Measurements from ENCODE around the gene NUTM2B. TPM values are rescaled to one million over a fixed set of nuclear protein-coding genes. Genes with fewer than 3 reads are reported as not detected.
"Not testable (repeated sequence)": the region's sequence is repeated elsewhere in the genome, so short reads cannot be mapped to it uniquely, and the experiment has no call there.

The NUTM2B gene, protein sequence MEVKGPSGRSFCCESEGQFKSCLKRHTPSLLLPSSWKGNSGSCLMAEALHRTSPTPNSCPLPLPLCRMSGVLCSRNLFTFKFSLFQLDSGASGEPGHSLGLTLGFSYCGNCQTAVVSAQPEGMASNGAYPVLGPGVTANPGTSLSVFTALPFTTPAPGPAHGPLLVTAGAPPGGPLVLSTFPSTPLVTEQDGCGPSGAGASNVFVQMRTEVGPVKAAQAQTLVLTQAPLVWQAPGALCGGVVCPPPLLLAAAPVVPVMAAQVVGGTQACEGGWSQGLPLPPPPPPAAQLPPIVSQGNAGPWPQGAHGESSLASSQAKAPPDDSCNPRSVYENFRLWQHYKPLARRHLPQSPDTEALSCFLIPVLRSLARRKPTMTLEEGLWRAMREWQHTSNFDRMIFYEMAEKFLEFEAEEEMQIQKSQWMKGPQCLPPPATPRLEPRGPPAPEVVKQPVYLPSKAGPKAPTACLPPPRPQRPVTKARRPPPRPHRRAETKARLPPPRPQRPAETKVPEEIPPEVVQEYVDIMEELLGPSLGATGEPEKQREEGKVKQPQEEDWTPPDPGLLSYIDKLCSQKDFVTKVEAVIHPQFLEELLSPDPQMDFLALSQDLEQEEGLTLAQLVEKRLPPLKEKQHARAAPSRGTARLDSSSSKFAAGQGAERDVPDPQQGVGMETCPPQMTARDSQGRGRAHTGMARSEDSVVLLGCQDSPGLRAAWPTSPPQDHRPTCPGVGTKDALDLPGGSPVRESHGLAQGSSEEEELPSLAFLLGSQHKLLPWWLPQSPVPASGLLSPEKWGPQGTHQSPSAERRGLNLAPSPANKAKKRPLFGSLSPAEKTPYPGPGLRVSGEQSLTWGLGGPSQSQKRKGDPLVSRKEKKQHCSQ
- 1 to 10 TPM in 2 of 3 donors, under 1 TPM in 1; 0.75 to 2.1 (median 1.3) TPM for total RNA-seq
- total RNA-seq (2013) = 0.83 TPM

DNA sequence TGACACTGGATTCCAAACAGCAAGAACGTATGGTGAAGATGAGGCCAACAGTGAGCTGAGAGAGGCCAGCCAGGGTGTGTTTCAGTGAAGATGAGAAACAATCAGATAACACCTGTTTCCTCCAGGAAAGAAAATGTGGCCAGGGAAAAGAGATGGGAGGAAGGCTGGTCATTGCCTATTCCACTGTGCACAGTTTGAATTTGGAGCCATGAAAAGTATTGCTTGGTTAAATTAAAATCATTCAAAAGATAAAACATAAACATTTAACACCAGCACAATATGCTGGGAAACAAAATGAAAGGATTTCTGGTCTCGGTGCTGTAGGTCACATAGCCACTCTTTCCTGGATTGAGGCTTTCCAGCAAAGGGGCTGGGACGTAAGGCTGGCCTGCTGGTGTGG lies at the start of gene NUTM2B:
Gene NUTM2B, plus strand, starts transcription at position 301 of the 400 bp plus-strand sequence. CDS start 383 bp downstream, outside the sequence.
- H3K27ac Mint-ChIP-seq; H3K9me3 Mint-ChIP-seq; intact Hi-C loops (cut with micrococcal nuclease); H3K36me3 Mint-ChIP-seq; H3K27me3 Mint-ChIP-seq (ENCODE audit: low read depth in 2 of 2); H3K27me3 ChIP-seq (ENCODE audit: control insufficient read depth, insufficient read depth, low read length); H3K4me3 Mint-ChIP-seq; H3K27ac ChIP-seq (ENCODE audit: low read length); H3K36me3 ChIP-seq (ENCODE audit: control insufficient read depth, insufficient read depth, low read length); DNase-seq; H3K4me1 Mint-ChIP-seq; ATAC-seq; H3K4me3 ChIP-seq (ENCODE audit: low read length); H3K9me3 ChIP-seq (ENCODE audit: control insufficient read depth, insufficient read depth, low read length); H3K4me1 ChIP-seq (ENCODE audit: control insufficient read depth, insufficient read depth, low read length): not testable (repeated sequence)
- WGBS (ENCODE audit: insufficient coverage) = no CpG with 5 or more reads among the region's 3 CpGs

DNA sequence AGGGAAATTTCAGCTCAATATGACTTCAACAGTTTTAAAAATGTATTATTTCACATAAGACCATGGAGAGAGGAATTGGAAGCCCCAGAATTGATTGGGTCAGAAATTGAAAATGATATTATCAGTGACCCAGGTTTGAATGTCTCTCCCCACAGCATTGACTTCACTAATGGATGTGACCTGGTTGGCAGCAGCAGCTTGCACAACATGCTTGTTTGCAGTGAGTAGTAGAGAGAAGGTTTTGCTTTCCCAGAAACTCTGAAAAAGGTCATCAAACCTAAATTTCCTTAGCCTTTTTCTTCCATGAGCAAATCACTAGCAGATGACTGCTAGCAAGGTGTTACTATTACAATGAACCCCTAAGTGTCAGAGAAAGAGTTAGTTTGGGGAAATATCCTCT lies 39.7 kb upstream of the NUTM2B start:
- H3K4me3 ChIP-seq (ENCODE audit: low read length); intact Hi-C loops (cut with micrococcal nuclease): not testable (repeated sequence)

DNA sequence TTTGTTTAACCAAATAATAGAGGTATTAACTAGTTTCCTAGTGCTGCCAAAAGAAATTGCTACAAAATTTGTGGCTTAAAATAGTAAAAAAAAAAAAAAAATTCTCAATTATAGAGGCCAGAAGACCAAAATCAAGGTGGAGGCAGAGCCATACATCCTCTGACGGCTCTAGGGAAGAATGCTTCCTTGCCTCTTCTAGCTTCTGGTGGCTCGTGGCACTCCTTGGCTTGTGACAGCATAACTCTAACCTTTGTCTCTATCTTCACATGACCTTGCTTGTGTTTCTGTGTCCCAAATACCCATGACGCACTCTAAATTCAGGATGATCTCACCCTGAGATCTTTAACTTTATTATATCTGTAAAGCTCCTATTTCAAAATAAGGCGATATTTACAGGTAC lies 38.3 kb upstream of the NUTM2B start:
- H3K4me1 Mint-ChIP-seq; H3K27me3 Mint-ChIP-seq (ENCODE audit: low read depth in 2 of 2); H3K36me3 Mint-ChIP-seq: not testable (repeated sequence)

More for the DNA sequence above, 39.7 kb upstream of the NUTM2B start:
- not testable (repeated sequence) for ATAC-seq; H3K27me3 Mint-ChIP-seq (ENCODE audit: low read depth in 2 of 2); H3K4me1 ChIP-seq (ENCODE audit: control insufficient read depth, insufficient read depth, low read length); H3K36me3 Mint-ChIP-seq; DNase-seq; H3K4me1 Mint-ChIP-seq; H3K9me3 Mint-ChIP-seq; H3K27ac Mint-ChIP-seq; H3K27me3 ChIP-seq (ENCODE audit: control insufficient read depth, insufficient read depth, low read length); H3K9me3 ChIP-seq (ENCODE audit: control insufficient read depth, insufficient read depth, low read length); H3K27ac ChIP-seq (ENCODE audit: low read length); H3K4me3 Mint-ChIP-seq; H3K36me3 ChIP-seq (ENCODE audit: control insufficient read depth, insufficient read depth, low read length)

DNA sequence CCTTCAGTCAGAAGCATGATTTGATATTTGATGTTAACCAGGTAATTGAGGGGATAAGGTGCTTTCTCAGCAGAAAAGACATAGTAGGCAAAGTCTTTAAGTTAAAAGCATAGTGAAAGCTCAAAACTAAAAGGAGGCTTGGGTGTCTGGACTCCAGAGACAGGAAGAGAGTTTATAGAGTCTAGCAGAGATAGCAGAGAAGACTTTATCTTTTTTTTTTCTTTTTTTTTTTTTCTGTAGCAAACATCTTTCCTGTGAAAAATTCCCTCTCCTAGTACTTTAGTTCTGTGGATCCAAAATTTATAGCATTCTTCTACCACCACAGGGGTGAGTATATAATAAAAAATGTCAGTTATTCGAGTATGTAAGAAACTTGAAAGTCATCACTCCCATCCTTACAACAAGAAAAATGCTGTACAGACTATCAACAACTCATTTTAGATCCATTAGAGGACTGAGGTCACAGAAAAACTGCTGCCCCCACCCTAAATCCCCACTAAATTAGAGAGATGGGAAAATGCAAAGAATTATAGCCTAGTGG lies 33.7 kb upstream of the NUTM2B start:
- H3K4me3 Mint-ChIP-seq; H3K27ac Mint-ChIP-seq; H3K36me3 ChIP-seq (ENCODE audit: control insufficient read depth, insufficient read depth, low read length); ATAC-seq; intact Hi-C loops (cut with micrococcal nuclease); H3K4me3 ChIP-seq (ENCODE audit: low read length); H3K27ac ChIP-seq (ENCODE audit: low read length); H3K27me3 Mint-ChIP-seq (ENCODE audit: low read depth in 2 of 2); H3K36me3 Mint-ChIP-seq; H3K27me3 ChIP-seq (ENCODE audit: control insufficient read depth, insufficient read depth, low read length); H3K4me1 Mint-ChIP-seq; H3K4me1 ChIP-seq (ENCODE audit: control insufficient read depth, insufficient read depth, low read length); DNase-seq; H3K9me3 Mint-ChIP-seq; H3K9me3 ChIP-seq (ENCODE audit: control insufficient read depth, insufficient read depth, low read length): not testable (repeated sequence)
- no CpG with 5 or more reads among the region's 1 CpG for WGBS (ENCODE audit: insufficient coverage)

More for the DNA sequence above, 38.3 kb upstream of the NUTM2B start:
- H3K9me3 ChIP-seq (ENCODE audit: control insufficient read depth, insufficient read depth, low read length); H3K36me3 ChIP-seq (ENCODE audit: control insufficient read depth, insufficient read depth, low read length); H3K27me3 ChIP-seq (ENCODE audit: control insufficient read depth, insufficient read depth, low read length); intact Hi-C loops (cut with micrococcal nuclease); H3K4me1 ChIP-seq (ENCODE audit: control insufficient read depth, insufficient read depth, low read length); H3K9me3 Mint-ChIP-seq; ATAC-seq; DNase-seq; H3K4me3 Mint-ChIP-seq; H3K27ac Mint-ChIP-seq; H3K4me3 ChIP-seq (ENCODE audit: low read length); H3K27ac ChIP-seq (ENCODE audit: low read length): not testable (repeated sequence)
- WGBS (ENCODE audit: insufficient coverage) = 84% methylated on average over 2 of the region's 4 CpGs

DNA sequence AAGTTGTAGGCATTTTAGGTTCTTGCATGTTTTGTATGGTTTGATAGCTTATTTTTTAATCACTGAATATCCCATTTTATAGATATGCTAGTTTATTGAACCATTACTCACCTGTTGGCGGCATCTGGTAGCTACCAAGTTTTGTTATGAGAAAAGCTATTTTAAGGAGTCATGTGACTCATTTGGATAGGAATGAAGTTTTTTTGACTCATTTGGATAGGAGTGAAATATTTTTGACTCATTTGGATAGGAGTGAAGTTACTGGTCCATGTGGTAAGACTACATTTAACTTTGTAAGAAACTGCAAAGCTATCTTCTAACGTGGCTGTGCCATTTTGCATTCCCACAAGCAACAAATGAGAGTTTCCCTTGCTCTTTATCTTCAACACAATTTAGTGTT lies 28.1 kb upstream of the NUTM2B start:
- H3K4me1 Mint-ChIP-seq; H3K36me3 ChIP-seq (ENCODE audit: control insufficient read depth, insufficient read depth, low read length); H3K4me3 ChIP-seq (ENCODE audit: low read length); H3K27me3 Mint-ChIP-seq (ENCODE audit: low read depth in 2 of 2); H3K27ac Mint-ChIP-seq; H3K27ac ChIP-seq (ENCODE audit: low read length); H3K4me1 ChIP-seq (ENCODE audit: control insufficient read depth, insufficient read depth, low read length); H3K4me3 Mint-ChIP-seq; intact Hi-C loops (cut with micrococcal nuclease); H3K9me3 Mint-ChIP-seq; H3K27me3 ChIP-seq (ENCODE audit: control insufficient read depth, insufficient read depth, low read length); H3K36me3 Mint-ChIP-seq; ATAC-seq; H3K9me3 ChIP-seq (ENCODE audit: control insufficient read depth, insufficient read depth, low read length); DNase-seq: not testable (repeated sequence)
- 62% methylated on average over 2 of the region's 2 CpGs for WGBS (ENCODE audit: insufficient coverage)

DNA sequence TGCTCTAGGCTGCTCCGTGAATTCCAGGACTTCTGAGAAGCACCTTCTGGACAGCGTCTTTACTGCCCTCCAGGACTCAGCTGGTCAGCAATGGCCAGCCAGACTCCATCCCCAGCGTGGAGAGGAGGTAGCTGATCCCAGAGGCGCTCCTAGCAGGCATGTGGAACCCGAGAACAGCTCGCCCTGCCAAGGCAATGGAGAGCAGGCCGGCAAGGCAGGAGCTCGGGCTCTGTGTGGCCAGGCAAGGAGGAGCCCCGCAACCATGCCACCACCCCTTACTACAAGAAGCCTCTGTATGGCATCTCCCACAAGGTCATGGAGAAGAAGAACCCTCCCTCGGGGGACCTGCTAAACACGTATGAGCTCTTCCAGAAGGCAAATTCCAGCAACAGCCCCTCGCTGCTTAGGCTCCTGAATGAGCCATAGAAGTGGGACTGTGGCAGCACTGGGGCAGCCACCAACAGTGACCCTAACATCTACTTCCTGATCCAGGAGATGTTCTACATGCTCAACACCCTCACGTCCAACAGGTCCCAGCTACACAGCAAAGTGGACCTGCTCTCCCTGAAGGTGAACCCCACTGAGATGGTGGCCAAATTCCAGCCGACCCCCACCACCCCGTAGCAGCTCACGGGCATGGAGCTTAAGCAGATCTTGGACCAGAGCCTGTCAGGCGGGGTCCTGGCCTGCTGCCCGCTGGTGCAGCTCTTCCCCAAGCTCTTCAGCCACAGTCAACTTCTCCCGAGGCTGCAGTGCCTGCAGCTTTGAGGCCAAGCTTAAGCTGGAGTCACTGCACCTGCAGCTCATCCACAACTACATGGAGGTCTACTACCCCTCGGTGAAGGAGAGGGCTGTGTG lies 19.8 kb upstream of the NUTM2B start:
- DNase-seq; H3K27me3 ChIP-seq (ENCODE audit: control insufficient read depth, insufficient read depth, low read length); H3K4me1 Mint-ChIP-seq; H3K4me3 ChIP-seq (ENCODE audit: low read length); H3K27ac ChIP-seq (ENCODE audit: low read length); H3K27me3 Mint-ChIP-seq (ENCODE audit: low read depth in 2 of 2); H3K4me1 ChIP-seq (ENCODE audit: control insufficient read depth, insufficient read depth, low read length); intact Hi-C loops (cut with micrococcal nuclease); ATAC-seq; H3K9me3 ChIP-seq (ENCODE audit: control insufficient read depth, insufficient read depth, low read length); H3K27ac Mint-ChIP-seq; H3K36me3 ChIP-seq (ENCODE audit: control insufficient read depth, insufficient read depth, low read length); H3K36me3 Mint-ChIP-seq; H3K4me3 Mint-ChIP-seq; H3K9me3 Mint-ChIP-seq: not testable (repeated sequence)
- 97% methylated on average over 19 of the region's 20 CpGs for WGBS (ENCODE audit: insufficient coverage)

Measured in natural killer cell (primary cell).